HG03565 (cell line): ENCODE data around the gene CEP83.

Experiments used
- ATAC-seq: cut with Tn5 transposase; IDR thresholded peaks from one replicate; pipeline ENCODE4 v1.9.1; 2021; ENCODE audit warnings: mild to moderate bottlenecking, moderate library complexity; ENCODE audit not compliant: unreplicated experiment

The CEP83 gene

DNA sequence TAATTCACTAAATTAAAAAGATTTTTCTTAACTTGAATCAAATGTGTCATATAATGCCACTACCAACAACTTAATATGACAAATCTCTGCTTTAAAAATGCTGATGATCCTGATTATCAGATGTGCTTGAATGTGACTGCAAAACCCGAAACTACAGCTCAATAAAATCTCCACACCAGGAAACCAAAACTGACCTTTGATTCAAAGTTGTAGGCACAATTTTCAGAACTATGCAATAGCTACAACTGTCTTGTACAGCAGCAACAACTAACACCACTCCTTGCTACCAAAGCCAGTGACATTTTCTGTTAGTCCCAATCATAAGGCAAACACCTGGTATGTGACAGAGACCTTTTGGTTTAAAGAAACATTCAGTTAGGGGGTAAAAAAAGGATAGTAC is 147.3 kb downstream of the CEP83 start:
- no peak for ATAC-seq

DNA sequence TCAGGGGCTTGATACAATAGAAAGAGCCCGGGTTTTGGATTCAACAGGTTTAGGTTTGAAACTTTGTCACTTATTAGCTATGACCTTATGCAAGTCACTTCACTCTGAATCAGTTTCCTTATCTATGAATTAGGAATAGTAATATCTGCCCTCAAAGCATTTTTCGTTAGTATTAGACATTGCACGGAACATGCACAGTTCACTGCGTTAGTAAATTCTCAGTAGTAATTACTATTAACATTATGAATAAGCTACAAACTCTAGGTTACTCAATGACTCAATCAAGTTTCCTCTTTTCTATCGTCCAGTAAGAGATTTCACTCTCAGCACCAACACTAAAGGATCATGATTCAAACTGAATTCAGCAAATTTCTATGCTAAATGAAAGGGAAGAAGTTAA is 150.3 kb downstream of the CEP83 start:
- peak; percentile 76 for ATAC-seq

DNA sequence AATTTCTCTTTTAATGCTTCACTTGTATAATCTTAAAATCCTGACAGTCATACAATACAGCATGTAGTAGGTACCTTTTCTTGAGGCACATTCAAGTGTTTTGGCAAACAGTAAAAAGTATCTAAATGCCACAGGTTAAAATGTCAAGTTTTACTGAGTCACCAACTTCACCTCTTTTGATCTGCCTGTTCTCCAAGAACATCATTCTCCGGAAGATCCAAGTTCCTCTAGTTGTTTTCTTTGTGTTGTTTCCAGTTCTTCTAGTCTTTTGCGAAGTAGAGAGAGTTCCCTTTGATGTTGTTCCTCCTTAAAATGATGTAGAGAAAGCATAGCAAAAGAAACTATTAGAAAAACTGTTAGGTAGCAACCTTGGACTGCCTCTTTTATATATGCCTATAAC is 151.1 kb downstream of the CEP83 start:
- no peak for ATAC-seq

DNA sequence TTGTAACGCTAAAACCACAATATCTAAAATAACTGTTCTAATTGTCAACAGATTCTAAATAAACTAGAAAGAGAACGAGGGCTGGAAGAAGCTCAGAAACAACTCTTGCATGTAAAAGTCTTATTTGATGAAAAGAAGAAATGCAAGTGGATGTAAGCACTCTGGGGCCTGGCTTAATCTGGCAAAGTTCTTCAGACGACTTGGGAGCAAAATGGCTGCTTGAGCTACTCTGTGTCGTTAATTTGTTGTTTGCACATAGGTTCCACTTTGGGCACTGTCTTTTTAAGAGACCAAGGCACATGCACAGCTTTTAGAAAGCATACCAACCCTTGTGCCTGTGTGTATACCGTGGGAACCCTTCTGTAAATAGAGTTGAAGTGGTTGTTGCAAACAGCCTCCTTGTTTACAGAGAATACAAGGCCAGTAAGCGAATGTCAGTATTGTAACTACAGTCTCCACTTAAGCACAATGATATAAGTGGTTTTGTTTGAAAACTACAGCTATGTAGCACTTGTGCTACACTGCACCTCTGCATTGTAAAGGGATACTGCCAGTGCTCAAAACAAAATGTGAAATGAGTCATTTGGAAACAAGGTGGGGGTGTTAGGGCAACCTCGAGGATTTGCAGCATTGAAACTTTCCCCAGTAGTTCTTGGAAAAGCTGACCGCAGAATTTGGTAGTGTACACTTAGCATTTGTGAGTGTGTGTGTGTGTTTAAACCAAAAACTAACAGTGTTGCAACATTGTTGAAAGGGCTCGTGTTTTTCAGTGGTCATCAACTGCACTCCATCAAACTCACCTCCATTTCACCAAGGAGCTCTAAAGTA is 154.3 kb downstream of the CEP83 start:
- ATAC-seq: no peak

DNA sequence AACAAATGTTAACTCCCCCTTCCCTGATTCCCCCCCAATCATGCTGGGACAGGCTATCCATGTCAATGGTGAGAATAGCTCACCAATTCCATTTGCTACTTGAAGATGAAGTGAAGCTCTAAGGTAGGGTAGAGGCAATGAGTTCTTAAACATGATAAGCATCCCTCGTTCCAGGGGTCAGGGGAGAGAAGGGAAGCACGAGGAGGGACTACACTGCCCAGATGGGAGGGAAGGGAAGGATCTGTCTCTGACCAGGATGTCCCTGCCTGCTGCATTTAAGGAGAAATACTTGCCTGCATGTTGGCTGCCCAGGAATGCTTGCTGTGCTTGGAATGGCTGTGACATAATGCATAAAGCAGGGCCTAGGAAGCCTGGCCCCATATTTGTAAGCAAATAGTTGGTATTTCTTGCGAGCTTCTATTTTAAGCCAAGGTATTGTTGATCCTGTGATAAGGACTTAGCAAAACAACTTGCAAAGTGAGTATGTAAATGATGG is 155.1 kb downstream of the CEP83 start:
- ATAC-seq: no peak

DNA sequence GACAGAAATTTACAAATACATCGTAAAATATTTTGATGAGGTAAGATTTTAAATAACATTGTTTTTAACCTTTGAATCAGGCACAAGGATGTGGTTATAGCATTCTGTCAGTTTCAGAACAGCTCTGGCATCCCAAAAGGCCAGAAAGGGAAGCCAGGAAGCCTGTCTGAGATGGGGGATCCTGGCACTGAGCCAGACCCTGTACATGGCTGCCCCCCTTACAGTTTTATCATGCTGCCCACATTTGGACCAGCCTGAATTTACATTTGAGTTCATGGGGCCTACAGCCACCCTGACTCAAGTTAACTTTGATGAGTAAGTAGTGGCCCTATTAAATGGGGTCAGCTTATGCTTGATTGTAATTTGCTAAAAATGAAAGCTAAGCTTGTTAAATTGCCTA is 155.7 kb downstream of the CEP83 start:
- no peak for ATAC-seq

DNA sequence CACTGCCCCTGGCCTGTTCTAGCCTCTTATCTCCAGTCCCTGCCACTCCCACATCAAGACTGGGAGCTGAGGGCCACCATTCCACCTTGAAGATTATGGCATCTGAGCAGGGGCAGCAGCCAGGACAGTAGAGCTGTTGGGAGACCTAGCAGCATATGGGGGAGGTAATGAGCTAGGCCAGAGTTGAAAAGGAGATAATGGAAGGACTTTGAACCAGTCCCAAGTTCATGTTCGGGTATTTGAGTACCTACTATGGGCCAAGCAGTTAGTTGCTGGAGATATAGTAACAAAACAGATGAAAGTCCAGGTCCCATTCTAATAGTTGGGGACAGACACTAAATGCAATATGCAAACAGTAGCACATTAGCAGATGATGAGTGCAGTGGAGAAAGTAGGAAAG is 159.8 kb downstream of the CEP83 start:
- no peak for ATAC-seq

DNA sequence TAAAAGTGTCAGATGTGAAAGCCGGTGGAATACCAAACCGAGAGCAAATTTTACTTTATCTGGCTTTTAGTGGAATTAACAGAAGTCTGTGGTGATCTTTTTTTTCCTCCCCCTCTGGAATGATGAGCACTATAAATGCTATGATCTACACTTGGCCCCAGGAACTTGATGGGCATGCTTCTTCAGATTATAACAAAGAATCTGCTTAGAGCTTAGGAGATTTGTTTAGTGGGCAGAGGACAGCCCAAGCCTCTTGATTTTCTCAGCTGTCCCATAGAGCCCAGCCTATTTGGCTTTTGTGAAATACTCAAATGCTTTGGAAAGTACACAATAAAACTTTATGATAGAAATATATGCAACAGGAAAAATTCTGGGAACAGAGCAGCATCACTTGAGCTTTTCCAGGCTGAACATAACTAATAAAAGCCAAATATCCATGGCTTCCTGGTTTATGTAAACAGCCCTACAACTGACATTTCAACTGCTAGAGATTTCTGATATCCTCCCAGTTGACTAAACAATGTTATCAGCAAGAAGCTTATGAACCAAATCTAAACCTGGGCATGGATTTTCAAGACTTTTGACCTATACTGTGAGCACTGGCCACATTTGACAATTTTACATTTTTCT is 161.7 kb downstream of the CEP83 start:
- ATAC-seq: no peak

DNA sequence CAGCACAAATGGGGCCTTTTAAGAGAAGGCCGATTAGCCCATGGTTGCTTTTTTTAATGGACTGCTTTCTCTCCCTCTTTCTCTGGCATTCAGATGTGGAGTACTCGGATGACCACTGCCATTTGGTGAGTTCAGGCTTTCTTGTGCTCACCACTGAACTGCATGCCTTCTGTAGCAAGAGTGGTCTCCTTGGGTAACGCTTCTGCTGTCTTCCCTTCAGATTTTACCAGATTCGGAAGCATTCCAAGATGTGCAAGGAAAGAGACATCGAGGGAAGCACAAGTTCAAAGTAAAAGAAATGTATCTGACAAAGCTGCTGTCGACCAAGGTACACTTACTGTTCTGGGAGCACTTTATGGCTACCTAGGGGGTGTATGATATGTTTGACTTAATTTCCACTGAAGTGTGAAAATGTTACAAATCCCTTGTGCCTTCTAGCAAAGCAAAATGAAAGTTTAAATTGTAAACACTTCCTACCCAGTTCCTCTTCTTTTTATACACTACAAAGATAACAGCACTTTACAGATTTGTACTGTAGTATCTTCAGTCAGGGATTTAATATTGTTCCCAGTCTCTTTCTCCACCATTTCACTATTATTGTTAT is 162.5 kb downstream of the CEP83 start:
- ATAC-seq: no peak

DNA sequence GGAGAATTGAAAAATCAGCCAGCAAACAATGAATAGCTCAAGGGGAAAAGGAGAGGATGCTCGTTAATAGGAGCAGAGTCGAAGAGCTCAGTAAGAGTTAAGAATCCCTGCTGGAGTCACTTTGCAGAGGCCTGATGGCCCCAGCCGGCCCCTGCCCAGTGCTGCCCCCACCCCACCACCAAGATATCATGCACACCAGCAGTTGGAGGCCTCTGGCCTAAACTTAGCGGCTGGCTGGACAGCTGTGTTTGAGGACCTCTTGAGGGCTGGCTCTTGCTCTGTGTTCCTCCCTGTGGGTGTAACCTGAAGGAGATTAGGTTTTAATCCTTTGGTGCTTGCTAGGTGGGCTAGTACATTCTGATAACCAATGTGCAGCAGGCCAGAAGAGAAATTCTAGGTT is 169.3 kb downstream of the CEP83 start:
- no peak for ATAC-seq

DNA sequence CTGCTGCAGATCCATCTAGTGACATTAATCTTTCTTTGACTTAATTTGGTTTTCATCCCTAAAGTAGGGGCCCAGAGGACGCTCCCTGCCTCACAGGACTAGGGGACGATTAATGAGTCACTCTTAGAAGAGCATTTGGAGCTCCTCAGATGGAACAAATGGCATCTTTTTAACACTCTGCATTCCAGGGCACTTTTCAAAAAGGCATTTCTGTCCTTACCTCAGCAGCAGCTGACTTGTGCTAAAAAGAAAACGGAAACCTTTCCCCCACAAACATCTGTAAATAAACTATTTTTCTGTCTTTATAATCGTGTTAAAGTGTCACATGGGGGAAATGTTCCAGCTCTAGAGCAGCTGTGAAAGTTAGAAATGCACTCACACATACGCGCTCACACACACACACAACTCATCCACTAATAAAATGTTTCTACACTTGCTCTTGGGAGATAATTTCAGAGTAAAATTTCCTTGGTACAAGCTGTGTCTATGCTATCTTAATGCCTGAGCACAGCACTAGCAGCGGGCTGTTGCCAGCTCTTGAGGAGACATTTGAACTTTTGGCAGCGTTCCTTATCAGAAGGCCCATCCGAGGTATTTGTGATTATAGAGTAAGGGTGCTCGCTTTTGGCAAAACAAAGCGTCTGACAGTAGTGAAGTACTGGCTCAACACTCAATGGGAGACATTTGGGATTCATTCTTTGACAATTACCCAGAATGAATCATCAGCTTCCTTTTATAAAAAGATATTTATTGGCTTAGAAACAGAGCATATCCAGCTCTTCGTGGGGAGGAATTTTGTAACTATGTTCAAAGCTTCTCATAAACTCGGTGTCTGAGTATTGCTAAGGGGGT is 170.0 kb downstream of the CEP83 start:
- ATAC-seq: no peak

DNA sequence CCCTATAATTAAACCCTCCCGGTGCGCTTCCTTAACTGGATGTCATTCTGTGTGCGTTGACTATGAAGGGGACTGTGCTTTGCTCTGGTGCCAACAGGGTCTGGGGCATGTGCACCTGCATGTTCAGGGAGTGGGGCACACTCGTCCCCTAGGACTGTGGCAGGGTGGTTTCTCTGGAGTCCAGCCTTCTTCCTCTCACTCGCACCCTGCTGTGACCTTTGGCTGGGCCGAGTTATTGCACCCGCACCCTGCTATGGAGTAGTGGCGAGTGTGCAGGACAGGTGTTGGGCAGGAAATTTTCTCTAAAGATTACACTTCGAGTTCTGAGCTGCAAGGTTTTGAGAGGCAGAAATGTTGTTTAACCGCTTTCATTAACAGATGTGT is 172.4 kb downstream of the CEP83 start:
- no peak for ATAC-seq

DNA sequence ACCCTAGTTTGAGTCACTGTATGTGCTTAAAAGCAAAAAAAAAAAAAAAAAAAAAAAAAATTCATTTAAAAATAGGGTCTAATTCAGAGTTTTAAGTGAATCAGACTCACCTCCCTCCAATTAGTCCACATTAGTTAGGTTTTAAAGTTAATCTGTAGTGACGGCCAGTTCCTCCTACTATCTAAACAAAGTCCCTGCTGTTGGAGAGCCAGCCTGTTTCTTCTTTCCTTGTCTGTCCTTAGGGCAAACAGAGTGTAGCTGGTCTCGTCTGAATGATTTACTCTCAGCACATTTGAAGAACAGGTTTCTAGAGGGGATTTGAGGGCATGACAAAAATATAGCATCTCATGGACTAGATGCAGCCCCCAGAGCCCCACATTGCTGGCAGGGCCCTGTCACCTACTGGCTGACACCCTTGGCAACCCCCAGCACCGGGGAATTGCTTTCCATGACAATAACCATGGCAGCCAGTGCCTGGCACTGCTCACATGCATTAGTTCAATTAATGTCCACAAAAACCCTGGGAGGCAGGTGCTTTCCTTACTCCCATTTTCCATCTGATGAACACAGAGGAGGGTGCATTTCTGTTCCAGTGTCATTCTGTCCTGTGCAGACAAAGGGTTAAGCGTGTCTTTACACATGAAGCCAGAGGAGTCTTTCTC is 173.0 kb downstream of the CEP83 start:
- ATAC-seq: no peak

DNA sequence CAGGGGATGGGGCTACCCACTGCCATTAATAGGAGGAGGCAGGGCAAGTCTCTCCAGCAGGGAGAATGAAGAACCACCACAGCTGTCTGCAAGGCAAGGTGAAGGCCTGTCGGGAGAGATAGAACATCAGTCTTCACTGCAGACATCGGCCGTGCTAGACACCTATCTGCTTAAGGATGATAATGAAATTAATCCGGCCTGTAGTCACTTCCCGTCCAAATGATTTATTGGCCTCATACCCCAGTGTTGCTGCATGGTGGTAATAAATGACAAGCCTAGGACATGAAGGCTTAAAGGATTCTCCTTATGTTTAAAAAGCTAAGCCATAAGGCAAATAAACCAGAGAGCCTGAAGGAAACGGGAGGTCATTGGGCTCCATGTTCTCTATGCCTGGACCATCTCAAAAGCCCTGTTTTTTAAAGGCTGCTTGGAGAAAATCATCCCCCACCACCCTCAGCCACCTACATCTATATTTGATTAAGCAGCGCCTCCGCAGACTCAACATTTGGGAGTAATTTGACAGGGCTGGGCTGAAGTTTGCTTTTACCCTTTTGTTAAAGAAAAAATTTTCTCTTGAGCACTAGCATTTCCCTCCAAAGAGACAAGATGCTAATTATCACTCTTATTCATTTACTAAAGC is 173.6 kb downstream of the CEP83 start:
- ATAC-seq: no peak

DNA sequence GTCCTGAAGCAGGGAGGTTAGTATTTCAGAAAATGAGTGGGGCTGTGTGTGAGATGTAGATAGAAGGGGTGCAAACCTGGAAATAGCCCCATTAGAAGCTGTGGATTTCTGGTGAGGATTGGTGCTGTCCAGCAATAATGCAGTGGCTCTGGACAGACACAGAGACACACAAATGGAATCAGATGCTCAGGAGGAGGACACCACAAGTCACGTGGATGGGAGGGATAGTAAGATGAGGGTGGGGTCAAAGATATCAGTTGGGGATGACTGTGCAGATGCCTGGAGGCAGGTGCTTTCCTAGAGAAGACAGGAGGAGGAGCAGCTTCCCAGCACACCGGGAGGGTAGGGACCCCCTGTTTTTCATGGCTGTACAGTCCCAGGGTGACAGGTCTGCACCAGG is 174.8 kb downstream of the CEP83 start:
- no peak for ATAC-seq

DNA sequence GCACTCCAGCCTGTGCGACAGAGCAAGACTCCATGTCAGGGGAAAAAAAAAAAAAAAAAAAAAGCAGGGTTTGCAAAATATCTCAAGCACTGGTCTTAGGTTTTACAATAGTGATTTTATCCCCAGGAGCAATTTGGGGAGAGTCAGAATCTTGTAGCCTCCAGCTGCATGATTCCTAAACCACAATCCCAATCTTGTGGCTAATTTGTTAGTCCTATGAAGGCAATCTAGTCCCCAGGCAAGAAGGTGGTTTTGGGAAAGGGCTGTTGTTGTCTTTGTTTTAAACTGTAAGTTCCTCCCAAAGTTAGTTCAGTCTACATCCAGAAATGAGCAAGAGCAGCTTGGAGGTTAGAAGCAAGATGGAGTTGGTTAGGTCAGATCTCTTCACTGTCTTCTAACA is 175.6 kb downstream of the CEP83 start:
- no peak for ATAC-seq

DNA sequence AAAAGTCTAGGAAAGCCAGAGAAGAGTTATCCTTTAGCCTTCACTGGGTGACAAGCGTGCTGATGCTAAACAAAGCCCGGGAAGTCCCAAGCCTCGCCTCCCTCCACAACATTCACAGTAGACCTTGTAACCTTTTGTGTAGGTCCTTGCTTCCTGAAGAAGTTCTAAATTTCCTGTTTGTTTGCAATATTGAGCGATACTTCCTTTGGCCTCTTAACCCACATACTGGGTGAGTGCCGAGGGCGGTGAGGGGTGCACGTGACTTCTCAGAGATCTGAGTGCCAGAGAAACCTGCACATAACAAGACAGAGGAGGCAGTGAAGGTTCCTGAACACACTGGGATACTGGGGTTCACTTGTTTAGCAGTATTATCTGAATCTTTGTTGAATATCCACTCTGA is 177.0 kb downstream of the CEP83 start:
- no peak for ATAC-seq

DNA sequence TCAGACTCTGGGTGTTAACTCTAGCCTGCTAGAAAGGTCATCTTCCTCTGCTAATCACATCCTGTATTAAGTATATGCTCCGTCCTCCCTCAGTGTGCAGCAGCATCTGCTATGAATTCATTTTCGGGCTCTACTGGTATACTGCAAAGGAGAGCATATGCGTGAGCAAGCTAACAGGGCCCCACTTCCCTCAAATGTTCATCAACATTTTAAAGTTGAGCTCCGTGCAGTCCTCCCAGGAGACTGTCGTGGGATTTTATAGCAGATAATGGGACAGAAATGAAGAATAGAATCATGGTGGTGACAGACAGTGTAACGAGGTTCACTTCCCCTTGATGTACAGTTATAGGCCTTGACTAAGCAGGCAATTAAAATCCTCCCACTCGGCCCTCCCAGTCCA is 179.6 kb downstream of the CEP83 start:
- no peak for ATAC-seq

DNA sequence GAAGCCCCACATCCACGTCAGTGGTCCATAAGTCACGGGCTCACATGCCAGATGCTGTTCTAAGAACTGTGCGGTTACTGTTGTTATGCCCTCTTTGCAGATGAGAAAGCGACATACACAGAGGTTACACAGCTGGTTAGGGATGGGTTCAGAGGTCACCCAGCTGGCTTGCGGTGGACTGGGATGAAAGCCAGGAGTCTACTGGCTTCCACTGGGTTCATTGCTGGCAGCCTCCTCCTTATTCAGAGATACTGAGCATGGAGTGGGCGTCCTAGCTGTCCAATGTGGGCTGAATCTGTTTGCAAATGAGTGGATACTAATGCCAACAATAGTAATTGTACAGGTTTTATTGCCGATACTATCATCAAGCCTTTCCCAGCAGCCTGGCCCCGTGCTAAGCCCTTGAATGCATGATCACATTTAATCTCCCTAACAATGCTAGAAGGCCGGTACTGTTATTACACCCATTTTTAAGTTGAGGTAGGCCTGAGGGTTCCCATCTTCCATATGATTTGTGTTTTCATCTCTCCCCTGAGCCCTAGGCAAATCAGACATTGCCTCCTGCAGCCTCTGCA is 182.2 kb downstream of the CEP83 start:
- ATAC-seq: no peak

DNA sequence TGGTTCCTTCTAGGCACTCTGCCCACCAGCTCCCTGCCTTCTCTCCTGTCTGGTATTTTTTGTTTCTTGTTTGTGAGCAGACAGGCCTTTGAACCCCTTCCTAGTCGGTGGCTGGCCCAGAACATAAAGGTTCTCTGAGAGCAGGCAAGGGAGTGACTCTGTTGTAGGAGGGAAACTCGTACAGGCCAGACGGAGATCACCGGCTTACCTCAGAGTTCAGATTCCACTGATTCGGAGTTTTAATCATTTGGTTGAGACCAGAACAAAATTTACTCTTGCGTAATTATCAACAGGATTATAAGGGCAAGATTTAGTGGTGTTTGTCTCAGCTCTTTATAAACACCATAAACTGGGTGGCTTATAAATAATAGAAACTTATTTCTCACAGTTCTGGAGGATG is 182.9 kb downstream of the CEP83 start:
- ATAC-seq: no peak
